Brain microvascular endothelial cell (primary cell): ENCODE measurements around the gene NRG2.

Experiments
- DNase-seq: peaks from one replicate; pipeline ENCODE4 v3.0.0-alpha.2; 2020
- H3K27ac ChIP-seq: fragments of 250-450 bp; sonication (Bioruptor Pico); 2 replicates; pipeline ENCODE4 v1.5.1; 2020; ENCODE audit warnings: mild to moderate bottlenecking, moderate library complexity
- H3K27me3 ChIP-seq: fragments of 250-450 bp; sonication (Bioruptor Pico); replicated peaks from 2 replicates; pipeline ENCODE4 v1.5.1; 2020; ENCODE audit warnings: mild to moderate bottlenecking
- H3K36me3 ChIP-seq: fragments of 250-450 bp; sonication (Bioruptor Pico); replicated peaks from 2 replicates; pipeline ENCODE4 v1.5.1; 2020; ENCODE audit warnings: mild to moderate bottlenecking
- H3K4me3 ChIP-seq: 2 replicates; pipeline ENCODE4 v1.5.1; 2011; ENCODE audit warnings: low read depth, mild to moderate bottlenecking, control low read depth, low read length, moderate library complexity
- CTCF ChIP-seq: IDR thresholded peaks from 2 replicates; pipeline ENCODE4 v1.5.1; 2011; ENCODE audit warnings: low read depth, mild to moderate bottlenecking, moderate library complexity, low read length, control low read depth, inconsistent platforms; ENCODE audit errors: missing control alignments
- in situ Hi-C: cut with HindIII; loops from 2 replicates; pipeline ENCODE4 v1.10.0; 2017; ENCODE audit warnings: low sequenced_read_pairs, low pct_ligation_motif_present

The NRG2 gene

GRCh38 chr5:139998837-139999236 is 44.3 kb downstream of the NRG2 start:
- H3K36me3 ChIP-seq: no peaks in the 10 kb centered on the region
- H3K4me3 ChIP-seq: no peak overlapping the region
- no peak for TF ChIP-seq CTCF
- H3K27ac ChIP-seq: no peak overlapping the region
- in situ Hi-C loops: no loop called here
- H3K27me3 ChIP-seq: peaks cover 7% of the 10 kb centered on the region
- DNase-seq: no peak

DNA sequence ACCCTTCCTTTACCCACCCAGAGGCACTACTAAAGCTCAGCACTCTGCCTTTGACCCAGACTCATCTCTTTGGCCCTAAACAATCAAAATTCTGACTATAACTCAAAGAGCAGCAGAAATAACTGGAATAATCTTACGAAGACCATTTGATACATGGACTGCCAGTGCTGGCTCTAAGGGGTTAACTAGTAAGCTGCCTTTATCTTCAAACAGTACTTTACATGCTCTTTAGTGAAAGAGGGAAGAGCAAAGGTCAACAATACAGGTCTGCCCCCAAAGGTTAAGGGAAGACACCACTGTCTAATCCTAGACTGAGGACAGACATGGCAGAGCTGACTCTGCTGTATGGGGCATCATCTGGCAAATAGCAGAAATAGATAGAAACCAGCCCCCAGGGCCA is 45.8 kb downstream of the NRG2 start:
- Histone ChIP-seq H3K4me3 (no peak overlapping the region), H3K27me3 (peaks cover 1% of the 10 kb centered on the region), H3K27ac (no peak overlapping the region), H3K36me3 (no peaks in the 10 kb centered on the region)
- DNase-seq: no peak
- in situ Hi-C loops: no loop called here
- TF ChIP-seq CTCF: no peak

DNA sequence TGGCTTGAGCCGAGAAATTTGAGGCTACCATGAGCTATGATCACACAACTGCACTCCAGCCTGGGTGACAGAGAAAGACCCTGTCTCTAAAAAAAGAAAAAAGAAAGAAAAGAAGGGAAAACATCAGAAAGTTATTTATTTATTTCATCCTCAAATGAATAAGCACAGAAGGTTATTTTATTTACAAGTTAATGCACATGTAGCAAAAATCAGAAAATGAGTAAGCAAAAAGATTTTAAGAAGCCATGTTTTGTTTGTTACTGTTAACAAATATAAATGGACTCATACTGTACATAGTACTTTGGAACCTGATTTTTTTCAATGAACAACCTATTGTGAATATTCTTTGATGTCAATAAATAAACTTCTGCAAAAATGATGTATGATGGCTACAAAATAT is 47.2 kb downstream of the NRG2 start:
- Histone ChIP-seq H3K36me3 (no peaks in the 10 kb centered on the region), H3K4me3 (no peak overlapping the region), H3K27me3 (peaks cover 1% of the 10 kb centered on the region), H3K27ac (no peak overlapping the region)
- TF ChIP-seq CTCF: no peak
- in situ Hi-C loops: no loop called here
- no peak for DNase-seq

- DNase-seq: no peak
- Histone ChIP-seq H3K27me3 (peaks cover 1% of the 10 kb centered on the region), H3K36me3 (no peaks in the 10 kb centered on the region), H3K27ac (no peak overlapping the region), H3K4me3 (no peak overlapping the region)
- TF ChIP-seq CTCF: no peak
- in situ Hi-C loops: no loop called here
Observed at GRCh38 chr5:139994234-139994633, 48.9 kb downstream of the NRG2 start.

- Histone ChIP-seq H3K27ac (peak overlapping the region; percentile 6), H3K27me3 (no peaks in the 10 kb centered on the region), H3K36me3 (no peaks in the 10 kb centered on the region), H3K4me3 (no peak overlapping the region)
- peak; percentile 85 for DNase-seq
- no peak for TF ChIP-seq CTCF
- in situ Hi-C loops: no loop called here
Observed at GRCh38 chr5:139985733-139986132, 57.4 kb downstream of the NRG2 start.

DNA sequence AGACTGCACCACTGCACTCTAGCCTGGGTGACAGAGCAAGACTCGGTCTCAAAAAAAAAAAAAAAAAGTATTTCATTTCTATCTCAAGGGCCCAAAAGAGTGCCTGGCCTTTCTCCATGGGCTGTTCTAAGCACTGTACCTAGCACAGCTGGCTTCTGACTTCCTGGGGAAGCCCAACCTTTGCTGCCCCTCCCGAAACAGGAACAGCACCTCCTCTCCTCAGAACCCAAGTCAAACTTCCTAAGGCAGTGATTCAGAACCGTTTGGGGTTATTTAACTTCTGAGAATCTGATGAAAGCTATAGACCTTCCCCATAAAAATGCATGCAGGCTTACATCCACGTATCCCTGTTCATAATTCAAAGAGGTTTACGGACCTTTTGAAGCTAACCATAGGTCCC is 57.8 kb downstream of the NRG2 start:
- DNase-seq: no peak
- no peak for TF ChIP-seq CTCF
- Histone ChIP-seq H3K4me3 (no peak overlapping the region), H3K27me3 (no peaks in the 10 kb centered on the region), H3K27ac (peak overlapping the region; percentile 6), H3K36me3 (no peaks in the 10 kb centered on the region)
- in situ Hi-C loops: no loop called here
